Measurements from ENCODE around the gene PRUNE2.

DNA sequence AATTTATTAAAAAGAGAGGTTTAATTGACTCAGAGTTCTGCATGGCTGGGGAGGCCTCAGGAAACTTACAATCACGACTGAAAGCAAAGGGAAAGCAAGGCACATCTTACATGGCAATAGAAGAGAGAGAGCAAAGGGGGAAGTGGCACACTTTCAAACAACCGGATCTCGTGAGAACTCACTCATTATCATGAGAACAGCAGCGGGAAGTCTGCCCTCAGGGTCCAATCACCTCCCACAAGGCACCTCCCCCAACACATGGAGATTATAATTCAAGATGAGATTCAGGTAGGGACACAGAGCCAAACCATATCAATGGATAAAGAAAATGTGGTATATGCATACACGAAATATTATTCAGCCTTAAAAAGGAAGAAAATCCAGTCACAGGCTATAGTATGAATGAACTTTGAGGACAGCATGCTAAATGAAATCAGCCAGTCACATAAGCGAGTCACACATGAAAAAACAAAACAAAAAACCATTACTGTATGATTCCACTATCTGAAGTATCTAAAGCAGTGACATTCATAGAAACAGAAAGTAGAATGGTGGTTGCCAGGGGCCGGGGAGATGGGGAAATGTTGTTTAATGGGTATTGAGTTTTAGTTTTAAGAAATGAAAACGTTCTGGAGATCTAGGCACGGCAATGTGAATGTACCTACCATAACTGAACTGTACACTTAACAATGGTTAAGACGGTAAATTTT is 225.0 kb downstream of the PRUNE2 start:
- TF ChIP-seq, protein P1, sequence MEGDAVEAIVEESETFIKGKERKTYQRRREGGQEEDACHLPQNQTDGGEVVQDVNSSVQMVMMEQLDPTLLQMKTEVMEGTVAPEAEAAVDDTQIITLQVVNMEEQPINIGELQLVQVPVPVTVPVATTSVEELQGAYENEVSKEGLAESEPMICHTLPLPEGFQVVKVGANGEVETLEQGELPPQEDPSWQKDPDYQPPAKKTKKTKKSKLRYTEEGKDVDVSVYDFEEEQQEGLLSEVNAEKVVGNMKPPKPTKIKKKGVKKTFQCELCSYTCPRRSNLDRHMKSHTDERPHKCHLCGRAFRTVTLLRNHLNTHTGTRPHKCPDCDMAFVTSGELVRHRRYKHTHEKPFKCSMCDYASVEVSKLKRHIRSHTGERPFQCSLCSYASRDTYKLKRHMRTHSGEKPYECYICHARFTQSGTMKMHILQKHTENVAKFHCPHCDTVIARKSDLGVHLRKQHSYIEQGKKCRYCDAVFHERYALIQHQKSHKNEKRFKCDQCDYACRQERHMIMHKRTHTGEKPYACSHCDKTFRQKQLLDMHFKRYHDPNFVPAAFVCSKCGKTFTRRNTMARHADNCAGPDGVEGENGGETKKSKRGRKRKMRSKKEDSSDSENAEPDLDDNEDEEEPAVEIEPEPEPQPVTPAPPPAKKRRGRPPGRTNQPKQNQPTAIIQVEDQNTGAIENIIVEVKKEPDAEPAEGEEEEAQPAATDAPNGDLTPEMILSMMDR (IDR thresholded peaks at IDR 0.05) = no peak
- no peak for TF ChIP-seq POLR2A (IDR thresholded peaks at IDR 0.05)

Measured in adrenal gland (tissue), 5 donors.